ENCODE data around the gene POMGNT1.
"Not testable (repeated sequence)": the region's sequence is repeated elsewhere in the genome, so short reads cannot be mapped to it uniquely, and the experiment has no call there.

DNA sequence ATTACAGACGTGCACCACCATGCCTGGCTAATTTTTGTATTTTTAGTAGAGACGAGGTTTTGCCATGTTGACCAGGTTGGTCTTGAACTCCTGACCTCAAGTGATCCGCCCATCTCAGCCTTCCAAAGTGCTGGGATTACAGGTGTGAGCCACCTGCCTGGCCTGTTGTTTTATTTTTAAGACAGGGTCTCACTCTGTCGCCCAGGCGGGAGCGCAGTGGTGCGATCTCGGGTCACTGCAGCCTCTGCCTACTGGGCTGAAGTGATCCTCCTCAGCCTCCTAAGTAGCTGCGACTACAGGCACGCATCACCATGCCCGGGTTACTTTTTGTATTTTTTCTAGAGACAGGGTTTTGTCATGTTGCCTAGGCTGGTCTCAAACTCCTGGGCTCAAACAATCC is 24.8 kb upstream of the POMGNT1 start:
- TF ChIP-seq, protein P1, sequence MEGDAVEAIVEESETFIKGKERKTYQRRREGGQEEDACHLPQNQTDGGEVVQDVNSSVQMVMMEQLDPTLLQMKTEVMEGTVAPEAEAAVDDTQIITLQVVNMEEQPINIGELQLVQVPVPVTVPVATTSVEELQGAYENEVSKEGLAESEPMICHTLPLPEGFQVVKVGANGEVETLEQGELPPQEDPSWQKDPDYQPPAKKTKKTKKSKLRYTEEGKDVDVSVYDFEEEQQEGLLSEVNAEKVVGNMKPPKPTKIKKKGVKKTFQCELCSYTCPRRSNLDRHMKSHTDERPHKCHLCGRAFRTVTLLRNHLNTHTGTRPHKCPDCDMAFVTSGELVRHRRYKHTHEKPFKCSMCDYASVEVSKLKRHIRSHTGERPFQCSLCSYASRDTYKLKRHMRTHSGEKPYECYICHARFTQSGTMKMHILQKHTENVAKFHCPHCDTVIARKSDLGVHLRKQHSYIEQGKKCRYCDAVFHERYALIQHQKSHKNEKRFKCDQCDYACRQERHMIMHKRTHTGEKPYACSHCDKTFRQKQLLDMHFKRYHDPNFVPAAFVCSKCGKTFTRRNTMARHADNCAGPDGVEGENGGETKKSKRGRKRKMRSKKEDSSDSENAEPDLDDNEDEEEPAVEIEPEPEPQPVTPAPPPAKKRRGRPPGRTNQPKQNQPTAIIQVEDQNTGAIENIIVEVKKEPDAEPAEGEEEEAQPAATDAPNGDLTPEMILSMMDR (IDR thresholded peaks at IDR 0.05): not testable (repeated sequence)
- not testable (repeated sequence) for TF ChIP-seq POLR2AphosphoS5 (IDR thresholded peaks at IDR 0.05)
